IMR-90 (cell line): ENCODE data around the gene MTHFSD. TPM values are rescaled to one million over a fixed set of nuclear protein-coding genes. Genes with fewer than 3 reads are reported as not detected.
A peak's percentile ranks its signal among the peaks of the same experiment; 100 is the strongest.

ENCODE experiments used
- ATAC-seq: fragments of 200-7000 bp; cut with Tn5 transposase; 2 replicates; pipeline ENCODE4 v1.9.1; 2020; ENCODE audit warnings: low read depth, mild to moderate bottlenecking, moderate library complexity
- BruUV-seq: library from RNA; stranded (reverse); fragments of 400-500 nt; replicated peaks from 2 replicates; lab custom pipeline; 2021; lab: Mats Ljungman, UMichigan
- CTCF ChIA-PET: fragments of 300-600 bp; formaldehyde crosslinking; extraction: SDS; loops from one replicate; lab custom pipeline; 2021; ENCODE audit warnings: antibody characterized with exemption; lab: Yijun Ruan, JAX
- POLR2A ChIA-PET: fragments of 300-600 bp; sonication (Branson Sonifier 250); formaldehyde crosslinking; loops from one replicate; lab custom pipeline; 2022; ENCODE audit warnings: antibody characterized with exemption; ENCODE audit not compliant: unreplicated experiment; lab: Charles Lee
- DNase-seq: peaks from one replicate; pipeline ENCODE4 v3.0.0; 2013
- H2AFZ ChIP-seq: replicated peaks from 2 replicates; pipeline ENCODE3; 2013; ENCODE audit warnings: low read length, mild to moderate bottlenecking; ENCODE audit not compliant: poor library complexity
- H2AK5ac ChIP-seq: 2 replicates; pipeline ENCODE4 v1.6.1; 2013; ENCODE audit warnings: low read depth, low read length, inconsistent platforms
- H2AK9ac ChIP-seq: replicated peaks from 2 replicates; pipeline ENCODE3; 2013; ENCODE audit warnings: mild to moderate bottlenecking, low read depth, low read length, moderate library complexity; ENCODE audit not compliant: poor library complexity
- H2BK120ac ChIP-seq: 2 replicates; pipeline ENCODE4 v1.6.1; 2013; ENCODE audit warnings: low read depth, low read length, inconsistent platforms
- H2BK15ac ChIP-seq: 3 replicates; pipeline ENCODE4 v1.6.1; 2013; ENCODE audit warnings: low read depth, low read length, inconsistent platforms
- H2BK20ac ChIP-seq: 2 replicates; pipeline ENCODE4 v1.6.1; 2013; ENCODE audit warnings: low read depth, mild to moderate bottlenecking, inconsistent platforms, low read length, moderate library complexity
- H2BK5ac ChIP-seq: 2 replicates; pipeline ENCODE4 v1.6.1; 2013; ENCODE audit warnings: mild to moderate bottlenecking, low read depth, low read length, inconsistent platforms; ENCODE audit not compliant: poor library complexity, severe bottlenecking
- H3K14ac ChIP-seq: replicated peaks from 2 replicates; pipeline ENCODE4 v1.6.1; 2013; ENCODE audit warnings: low read depth, low read length, inconsistent platforms
- H3K18ac ChIP-seq: 2 replicates; pipeline ENCODE4 v1.6.1; 2013; ENCODE audit warnings: low read depth, low read length, control low read depth
- H3K23ac ChIP-seq: 2 replicates; pipeline ENCODE4 v1.6.1; 2013; ENCODE audit warnings: low read depth, low read length, inconsistent platforms
- H3K27ac ChIP-seq: 2 replicates; pipeline ENCODE4 v1.5.1; 2013; ENCODE audit warnings: mild to moderate bottlenecking, control low read depth, low read length; ENCODE audit not compliant: insufficient read depth
- H3K27me3 ChIP-seq: 2 replicates; pipeline ENCODE4 v1.6.1; 2013; ENCODE audit warnings: low read length; ENCODE audit not compliant: control insufficient read depth, insufficient read depth
- H3K36me3 ChIP-seq: 2 replicates; pipeline ENCODE4 v1.6.1; 2013; ENCODE audit warnings: low read length, mixed read lengths; ENCODE audit not compliant: control insufficient read depth, insufficient read depth
- H3K4ac ChIP-seq: 2 replicates; pipeline ENCODE4 v1.6.1; 2013; ENCODE audit warnings: low read depth, low read length, inconsistent platforms
- H3K4me1 ChIP-seq: 2 replicates; pipeline ENCODE4 v1.6.1; 2013; ENCODE audit warnings: low read length, mixed read lengths; ENCODE audit not compliant: control insufficient read depth, insufficient read depth
- H3K4me2 ChIP-seq: 2 replicates; pipeline ENCODE4 v1.6.1; 2013; ENCODE audit warnings: low read depth, mild to moderate bottlenecking, control low read depth, low read length, moderate library complexity
- H3K4me3 ChIP-seq: 2 replicates; pipeline ENCODE4 v1.5.1; 2013; ENCODE audit warnings: low read depth, mild to moderate bottlenecking, control low read depth, low read length, moderate library complexity; ENCODE audit not compliant: insufficient read depth
- H3K56ac ChIP-seq: 2 replicates; pipeline ENCODE4 v1.6.1; 2013; ENCODE audit warnings: low read length, inconsistent platforms; ENCODE audit not compliant: insufficient read depth; ENCODE audit errors: extremely low read depth
- H3K79me1 ChIP-seq, 2 experiments: 2 replicates each; pipeline ENCODE4 v1.6.1; 2013; ENCODE audit warnings: low read length in 2 of 2, inconsistent platforms in 1 of 2, low read depth in 1 of 2
- H3K9ac ChIP-seq: 2 replicates; pipeline ENCODE4 v1.6.1; 2013; ENCODE audit warnings: low read depth, low read length, control low read depth
- H3K9me1 ChIP-seq: 2 replicates; pipeline ENCODE4 v1.6.1; 2013; ENCODE audit warnings: low read length, inconsistent platforms; ENCODE audit not compliant: insufficient read depth
- H3K9me3 ChIP-seq: 2 replicates; pipeline ENCODE4 v1.6.1; 2013; ENCODE audit warnings: low read length; ENCODE audit not compliant: control insufficient read depth, insufficient read depth
- H4K20me1 ChIP-seq: 2 replicates; pipeline ENCODE4 v1.6.1; 2013; ENCODE audit warnings: low read length, inconsistent platforms; ENCODE audit not compliant: insufficient read depth
- H4K5ac ChIP-seq: 2 replicates; pipeline ENCODE4 v1.6.1; 2013; ENCODE audit warnings: mild to moderate bottlenecking, low read depth, low read length, control low read depth
- H4K8ac ChIP-seq, 2 experiments: 2 replicates each; pipeline ENCODE4 v1.6.1; 2013; ENCODE audit warnings: low read depth in 2 of 2, low read length in 2 of 2, control low read depth in 1 of 2, inconsistent platforms in 1 of 2
- H4K91ac ChIP-seq: 2 replicates; pipeline ENCODE4 v1.6.1; 2013; ENCODE audit warnings: low read depth, low read length, inconsistent platforms; ENCODE audit not compliant: insufficient read depth
- BHLHE40 ChIP-seq: fragments of 150-350 bp; IDR thresholded peaks from 2 replicates; pipeline ENCODE4 v1.6.1; 2016; ENCODE audit warnings: mild to moderate bottlenecking, low read depth, low read length
- CEBPB ChIP-seq: IDR thresholded peaks from 2 replicates; pipeline ENCODE4 v1.6.1; 2012; ENCODE audit warnings: low read depth, low read length, improper control_type of control experiment
- CHD1 ChIP-seq: IDR thresholded peaks from 2 replicates; pipeline ENCODE4 v1.6.1; 2012; ENCODE audit warnings: low read depth, low read length, improper control_type of control experiment
- FOS ChIP-seq: fragments of 150-350 bp; IDR thresholded peaks from 2 replicates; pipeline ENCODE4 v1.6.1; 2016; ENCODE audit warnings: low read depth, low read length
- MAFK ChIP-seq: IDR thresholded peaks from 2 replicates; pipeline ENCODE4 v1.6.1; 2012; ENCODE audit warnings: low read depth, low read length, improper control_type of control experiment
- MXI1 ChIP-seq: IDR thresholded peaks from 2 replicates; pipeline ENCODE4 v1.6.1; 2012; ENCODE audit warnings: low read depth, mild to moderate bottlenecking, low read length, moderate library complexity, borderline replicate concordance
- POLR2A ChIP-seq: IDR thresholded peaks from 2 replicates; pipeline ENCODE4 v1.6.1; 2012; ENCODE audit warnings: mild to moderate bottlenecking, low read depth, low read length
- RAD21 ChIP-seq: IDR thresholded peaks from 2 replicates; pipeline ENCODE4 v1.6.1; 2012; ENCODE audit warnings: low read length, improper control_type of control experiment
- RCOR1 ChIP-seq: IDR thresholded peaks from 2 replicates; pipeline ENCODE4 v1.6.1; 2012; ENCODE audit warnings: mild to moderate bottlenecking, low read length, improper control_type of control experiment; ENCODE audit not compliant: insufficient replicate concordance
- RFX5 ChIP-seq: IDR thresholded peaks from 2 replicates; pipeline ENCODE4 v1.8.0; 2012; ENCODE audit warnings: low read depth, mild to moderate bottlenecking, low read length, moderate library complexity
- WGBS, 2 experiments: methylation state at CpG; one replicate each; pipeline versions ENCODE4 v1.1.5 to v1.1.7; 2013; ENCODE audit warnings: missing lambda C conversion rate in 2 of 2; ENCODE audit not compliant: insufficient read length in 1 of 2; ENCODE audit errors: extremely low coverage in 2 of 2; 5-methylcytosine and 5-hydroxymethylcytosine counted together
- dilution Hi-C: fragments of 300-500 bp; cut with HindIII; formaldehyde crosslinking; loops from one replicate; pipeline ENCODE4 v1.14.3; 2018; ENCODE audit warnings: low sequenced_read_pairs; ENCODE audit not compliant: unreplicated experiment
- in situ Hi-C: fragments of 300-500 bp; cut with MboI; formaldehyde crosslinking; loops from 3 replicates; pipeline ENCODE4 v1.14.3; 2019; ENCODE audit warnings: low sequenced_read_pairs, inconsistent platforms, mixed read lengths
- intact Hi-C: fragments of 100-400 bp; cut with micrococcal nuclease; formaldehyde crosslinking; loops from 2 replicates; pipeline ENCODE4 v1.10.0; 2022
- polyA plus RNA-seq, 3 experiments: library from polyadenylated mRNA; depleted of rRNA; stranded (reverse); fragments of >200 nt; gene quantifications; 2 replicates each; pipeline ENCODE4 v1.2.3, GENCODE V29; 2012; ENCODE audit warnings: low replicate concordance in 1 of 3
- total RNA-seq: library from RNA; depleted of rRNA; stranded (reverse); fragments of >200 nt; gene quantifications from 2 replicates; pipeline ENCODE4 v1.2.3, GENCODE V29; 2012
- TF ChIP-seq, protein P1 (sequence below): fragments of 150-350 bp; IDR thresholded peaks from 2 replicates; pipeline ENCODE4 v1.6.1; 2017; ENCODE audit warnings: mild to moderate bottlenecking, antibody characterized with exemption, low read length, low read depth
- TF ChIP-seq, protein P2 (sequence below): fragments of 150-350 bp; IDR thresholded peaks from 2 replicates; pipeline ENCODE4 v1.6.1; 2016; ENCODE audit warnings: low read depth, mild to moderate bottlenecking, low read length, moderate library complexity, borderline replicate concordance

The MTHFSD gene
- total and polyA plus RNA-seq, 2 of the 4 experiments (the other 2 are of a cell fraction), result 8.2 to 16.8 TPM

DNA sequence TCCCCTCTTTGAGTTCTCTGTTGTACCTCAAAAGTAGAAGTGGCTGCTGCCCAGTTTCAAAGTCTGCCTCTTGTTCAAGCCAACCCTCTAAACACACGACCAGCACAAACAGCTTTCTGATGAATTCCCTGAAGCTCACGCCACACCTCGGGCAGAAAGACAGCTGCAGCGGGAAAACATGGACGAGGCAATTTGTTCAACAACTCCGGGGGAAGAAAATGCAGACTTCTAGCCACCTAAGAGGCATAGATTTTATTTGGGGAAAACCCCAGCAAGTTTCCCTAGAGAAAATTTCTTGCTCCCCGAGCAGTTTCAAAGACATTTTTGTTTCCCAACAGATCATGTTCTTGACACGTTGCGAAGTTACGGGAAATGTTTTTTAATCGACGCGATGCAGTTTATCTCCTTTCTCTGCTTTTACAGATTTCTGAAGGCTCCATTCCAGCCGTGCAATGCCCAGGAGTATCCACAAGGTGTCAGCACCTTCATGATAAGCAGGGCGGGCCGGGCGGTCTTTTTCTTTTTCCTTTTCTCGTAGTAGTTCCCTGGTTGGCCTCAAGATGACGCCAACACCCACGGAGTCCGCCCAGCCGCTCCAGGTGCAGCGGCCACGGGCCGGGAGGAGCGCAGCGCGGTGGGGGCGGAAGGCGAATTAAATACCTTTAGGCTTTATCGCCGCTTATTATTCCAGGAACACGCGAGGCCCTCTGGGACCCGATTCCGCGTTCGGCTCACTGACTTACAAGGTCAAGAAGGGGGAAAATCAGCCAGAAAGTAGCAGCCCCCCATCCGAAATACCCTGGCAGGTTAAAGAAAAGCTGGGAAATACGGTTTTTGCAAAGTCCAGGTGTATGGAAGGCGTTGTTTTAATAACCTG lies 8.7 kb upstream of the MTHFSD start (continued):
- no peak for TF ChIP-seq FOS
- TF ChIP-seq MXI1, result no peak
- peak; percentile 92; the same call in 1 of the 2 replicates for TF ChIP-seq CHD1
- no peak for TF ChIP-seq CEBPB

DNA sequence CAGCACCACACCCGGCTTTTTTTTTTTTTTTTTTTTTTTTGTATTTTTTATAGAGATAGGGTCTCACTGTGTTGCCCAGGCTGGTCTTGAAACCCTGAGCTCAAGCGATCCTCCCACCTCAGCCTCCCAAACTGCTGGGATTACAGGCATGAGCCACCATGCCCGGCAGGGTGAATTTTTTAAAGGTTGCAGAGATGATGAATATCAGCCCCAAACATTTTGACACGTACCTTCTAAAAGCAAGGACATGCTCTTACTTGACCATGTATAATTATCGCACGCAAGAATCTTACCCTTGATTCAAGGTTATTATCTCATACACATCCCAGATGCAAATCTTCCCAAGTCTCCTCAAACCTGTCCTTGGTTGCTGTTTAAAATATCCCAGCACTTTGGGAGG lies 7.3 kb upstream of the MTHFSD start:
- Histone ChIP-seq H3K9ac (no peak overlapping the region), H4K91ac (no peak overlapping the region), H2AFZ (no peak overlapping the region), H2AK9ac (no peak overlapping the region), H2BK15ac (no peak overlapping the region), H2BK5ac (no peak overlapping the region), H2BK20ac (no peak overlapping the region), H2AK5ac (no peak overlapping the region), H3K56ac (no peak overlapping the region), H3K36me3 (no peaks in the 10 kb centered on the region), H3K14ac (no peak overlapping the region), H3K18ac (no peak overlapping the region), H3K4me2 (no peak overlapping the region), H3K27ac (no peak overlapping the region), H4K8ac (no peak overlapping the region), H3K79me1 (peaks cover 0 to 5% of the 10 kb centered on the region in 2 experiments; a peak in 1 of 4 replicates), H3K4me3 (no peak overlapping the region), H3K4ac (no peak overlapping the region), H3K9me3 (no peaks in the 10 kb centered on the region), H3K23ac (no peak overlapping the region), H3K27me3 (no peaks in the 10 kb centered on the region), H2BK120ac (no peak overlapping the region), H4K20me1 (no peaks in the 10 kb centered on the region), H3K9me1 (no peaks in the 10 kb centered on the region), H3K4me1 (peaks cover 2% of the 10 kb centered on the region; the same call in 1 of the 2 replicates), H4K5ac (no peak overlapping the region)
- ATAC-seq (no peak), DNase-seq (no peak)
- CTCF ChIA-PET, result interaction anchor here (0.5 to 0.9 kb wide), 2 partner anchors 324 to 498 kb away, joined by 3 to 13 read pairs; no protein-coding TSS in a partner anchor
- in situ Hi-C loops, result loop anchor here (5.0 kb wide), 1 partner anchor 715 kb away; no protein-coding TSS in a partner anchor
- intact Hi-C loops, result loop anchor here (5.0 to 10.0 kb wide), 2 partner anchors 820 to 1072 kb away; partner anchors contain the start of gene FBXO31
- dilution Hi-C loops, result no loop called here
- BruUV-seq, result no TSS peak
- POLR2A ChIA-PET, result interaction anchor here (0.6 kb wide), 1 partner anchor 579 kb away, joined by 8 read pairs; no protein-coding TSS in a partner anchor
- WGBS, 2 experiments, result no CpG with 5 or more reads among the region's 6 CpGs
- TF ChIP-seq POLR2A (no peak), BHLHE40 (no peak), MAFK (no peak), RFX5 (no peak), CHD1 (no peak), RCOR1 (no peak), RAD21 (no peak)
- TF ChIP-seq, protein P1, sequence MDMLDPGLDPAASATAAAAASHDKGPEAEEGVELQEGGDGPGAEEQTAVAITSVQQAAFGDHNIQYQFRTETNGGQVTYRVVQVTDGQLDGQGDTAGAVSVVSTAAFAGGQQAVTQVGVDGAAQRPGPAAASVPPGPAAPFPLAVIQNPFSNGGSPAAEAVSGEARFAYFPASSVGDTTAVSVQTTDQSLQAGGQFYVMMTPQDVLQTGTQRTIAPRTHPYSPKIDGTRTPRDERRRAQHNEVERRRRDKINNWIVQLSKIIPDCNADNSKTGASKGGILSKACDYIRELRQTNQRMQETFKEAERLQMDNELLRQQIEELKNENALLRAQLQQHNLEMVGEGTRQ, result no peak
- TF ChIP-seq, protein P2, sequence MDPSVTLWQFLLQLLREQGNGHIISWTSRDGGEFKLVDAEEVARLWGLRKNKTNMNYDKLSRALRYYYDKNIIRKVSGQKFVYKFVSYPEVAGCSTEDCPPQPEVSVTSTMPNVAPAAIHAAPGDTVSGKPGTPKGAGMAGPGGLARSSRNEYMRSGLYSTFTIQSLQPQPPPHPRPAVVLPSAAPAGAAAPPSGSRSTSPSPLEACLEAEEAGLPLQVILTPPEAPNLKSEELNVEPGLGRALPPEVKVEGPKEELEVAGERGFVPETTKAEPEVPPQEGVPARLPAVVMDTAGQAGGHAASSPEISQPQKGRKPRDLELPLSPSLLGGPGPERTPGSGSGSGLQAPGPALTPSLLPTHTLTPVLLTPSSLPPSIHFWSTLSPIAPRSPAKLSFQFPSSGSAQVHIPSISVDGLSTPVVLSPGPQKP, result no peak
